ENCODE results near the gene C1QTNF4. TPM values are rescaled to one million over a fixed set of nuclear protein-coding genes. Genes with fewer than 3 reads are reported as not detected.

Gene C1QTNF4
- total and polyA plus RNA-seq, 10 of the 15 experiments (the other 5 are each of a cell fraction or from before 2014, with no cell fraction given): 0.06 TPM; not detected in 9

GRCh38 chr11:47552566-47553405, 41.4 kb downstream of the C1QTNF4 start, which contains the start of gene CELF1:
Gene CELF1 (minus strand): TSS chr11:47553132. CDS start chr11:47499523, 53,609 bp downstream.
- in situ Hi-C loops (cut with MboI): no loop called here
- peaks cover 53% of the 10 kb centered on the region for H3K79me2 ChIP-seq (ENCODE audit: control insufficient read depth, insufficient read depth, low read length)
- BruUV-seq (replicated peaks): no TSS peak
- DNase-seq (ENCODE audit: low read depth, low spot score) (peak; percentile 50), ATAC-seq (peak; percentile 95), FAIRE-seq (peak; percentile 66)
- CTCF ChIA-PET: interaction anchor here (0.6 to 3.2 kb wide), 19 partner anchors 9 to 301 kb away, joined by 3 to 22 read pairs (median 4); no protein-coding TSS in a partner anchor
- no peaks in the 10 kb centered on the region for H4K20me1 ChIP-seq (ENCODE audit: control insufficient read depth, insufficient read depth)
- H3K27ac ChIP-seq (ENCODE audit: control insufficient read depth, insufficient read depth): peak within 1 kb of the TSS; percentile 46
- H2AFZ ChIP-seq (ENCODE audit: control insufficient read depth, low read depth, low read length): peak within 1 kb of the TSS; percentile 90
- peak within 1 kb of the TSS; percentile 85 for H3K4me2 ChIP-seq (ENCODE audit: control insufficient read depth, insufficient read depth)
- WGBS (ENCODE audit: insufficient coverage, insufficient replicate concordance, low lambda C conversion rate, missing lambda C conversion rate): 1% methylated on average over 45 of the region's 89 CpGs
- POLR2A ChIA-PET: interaction anchor here (0.6 to 3.9 kb wide), 10 partner anchors 12 to 95 kb away, joined by 3 to 16 read pairs (median 6); partner anchors contain the start of genes KBTBD4, NDUFS3 and PTPMT1
- peaks cover 10% of the 10 kb centered on the region; the same call in 1 of the 2 replicates for H3K4me1 ChIP-seq (ENCODE audit: control insufficient read depth, insufficient read depth, low read length)
- no peaks in the 10 kb centered on the region for H3K27me3 ChIP-seq (replicated peaks in 1 of 2; ENCODE audit: control insufficient read depth in 2 of 2, insufficient read depth in 2 of 2, low read length in 1 of 2)
- RAD21 ChIA-PET (ENCODE audit: unreplicated experiment): interaction anchor here (0.5 to 3.5 kb wide), 8 partner anchors 13 to 54 kb away, joined by 3 to 14 read pairs (median 4); partner anchors contain the start of gene PTPMT1
- H3K4me3 ChIP-seq: peak within 1 kb of the TSS; percentile 83
- intact Hi-C loops (cut with micrococcal nuclease; ENCODE audit: unreplicated experiment): loop anchor here (5.0 kb wide), 1 partner anchor 35 kb away; no protein-coding TSS in a partner anchor
- SMC1A ChIA-PET (ENCODE audit: uncharacterized antibody, unreplicated experiment): interaction anchor here (0.7 to 3.6 kb wide), 11 partner anchors 11 to 215 kb away, joined by 3 to 40 read pairs (median 5); partner anchors contain the start of genes KBTBD4 and NDUFS3
- no peaks in the 10 kb centered on the region for H3K9me3 ChIP-seq (replicated peaks; ENCODE audit: control insufficient read depth, insufficient read depth, low read length)
- H3K36me3 ChIP-seq (ENCODE audit: control insufficient read depth in 2 of 2, insufficient read depth in 2 of 2, low read length in 1 of 2): no peaks in the 10 kb centered on the region
- H3K9ac ChIP-seq (ENCODE audit: control insufficient read depth, insufficient read depth, low read length): peak within 1 kb of the TSS; percentile 79
- no peak for TF ChIP-seq CEBPB (IDR thresholded peaks at IDR 0.05; ENCODE audit: borderline replicate concordance in 1 of 2, low read depth in 2 of 2, low read length in 2 of 2)
- TF ChIP-seq, protein P1, sequence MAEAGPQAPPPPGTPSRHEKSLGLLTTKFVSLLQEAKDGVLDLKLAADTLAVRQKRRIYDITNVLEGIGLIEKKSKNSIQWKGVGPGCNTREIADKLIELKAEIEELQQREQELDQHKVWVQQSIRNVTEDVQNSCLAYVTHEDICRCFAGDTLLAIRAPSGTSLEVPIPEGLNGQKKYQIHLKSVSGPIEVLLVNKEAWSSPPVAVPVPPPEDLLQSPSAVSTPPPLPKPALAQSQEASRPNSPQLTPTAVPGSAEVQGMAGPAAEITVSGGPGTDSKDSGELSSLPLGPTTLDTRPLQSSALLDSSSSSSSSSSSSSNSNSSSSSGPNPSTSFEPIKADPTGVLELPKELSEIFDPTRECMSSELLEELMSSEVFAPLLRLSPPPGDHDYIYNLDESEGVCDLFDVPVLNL (IDR thresholded peaks at IDR 0.05; ENCODE audit: low read depth, low read length): peak; percentile 44; the same call in 1 of the 2 replicates
- peak; percentile 54; the same call in 1 of the 2 replicates for TF ChIP-seq POLR2AphosphoS5 (IDR thresholded peaks at IDR 0.05; ENCODE audit: low read length)
- TF ChIP-seq RAD21 (IDR thresholded peaks at IDR 0.05; ENCODE audit: insufficient read depth, low read depth, low read length): peak; percentile 23; the same call in 1 of the 2 replicates
- TF ChIP-seq ZSCAN29 (IDR thresholded peaks at IDR 0.05): 0 out of 2 replicates have a peak, but pooled peaks have one; percentile 33
- peak; percentile 46; the same call in 1 of the 2 replicates for TF ChIP-seq TAF1 (IDR thresholded peaks at IDR 0.05; ENCODE audit: borderline replicate concordance, low read depth, low read length)
- no peak for TF ChIP-seq EZH2 (IDR thresholded peaks at IDR 0.05; ENCODE audit: borderline replicate concordance, control insufficient read depth, low read depth, low read length)
- TF ChIP-seq NR2C1 (IDR thresholded peaks at IDR 0.05): peak; percentile 49
- TF ChIP-seq BCL11A (IDR thresholded peaks at IDR 0.05; ENCODE audit: low read depth, low read length): no peak
- peak; percentile 55 for TF ChIP-seq ZNF687 (IDR thresholded peaks at IDR 0.05)
- TF ChIP-seq HDGF (IDR thresholded peaks at IDR 0.05): peak; percentile 59; the same call in 1 of the 2 replicates
- no peak for TF ChIP-seq NR2C2 (IDR thresholded peaks at IDR 0.05; ENCODE audit: borderline replicate concordance, control insufficient read depth, insufficient read length, low read depth)
- TF ChIP-seq, protein P2, sequence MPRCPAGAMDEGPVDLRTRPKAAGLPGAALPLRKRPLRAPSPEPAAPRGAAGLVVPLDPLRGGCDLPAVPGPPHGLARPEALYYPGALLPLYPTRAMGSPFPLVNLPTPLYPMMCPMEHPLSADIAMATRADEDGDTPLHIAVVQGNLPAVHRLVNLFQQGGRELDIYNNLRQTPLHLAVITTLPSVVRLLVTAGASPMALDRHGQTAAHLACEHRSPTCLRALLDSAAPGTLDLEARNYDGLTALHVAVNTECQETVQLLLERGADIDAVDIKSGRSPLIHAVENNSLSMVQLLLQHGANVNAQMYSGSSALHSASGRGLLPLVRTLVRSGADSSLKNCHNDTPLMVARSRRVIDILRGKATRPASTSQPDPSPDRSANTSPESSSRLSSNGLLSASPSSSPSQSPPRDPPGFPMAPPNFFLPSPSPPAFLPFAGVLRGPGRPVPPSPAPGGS (IDR thresholded peaks at IDR 0.05; ENCODE audit: borderline replicate concordance, insufficient read depth, low read depth, low read length, poor library complexity, severe bottlenecking): peak; percentile 14
- TF ChIP-seq EGR1 (IDR thresholded peaks at IDR 0.05; ENCODE audit: borderline replicate concordance in 1 of 2, low read depth in 2 of 2, low read length in 2 of 2): peak; percentile 52 to 93; a peak in 2 of 3 replicates
